ENCODE results near the gene CLIP2.

GRCh38 chr7:74439541-74439940 lies 150.3 kb downstream of the CLIP2 start:
- TF ChIP-seq CTCF (IDR thresholded peaks at IDR 0.05; ENCODE audit: low read depth, low read length) (no peak), MYC (IDR thresholded peaks at IDR 0.05; ENCODE audit: low read depth, low read length) (no peak)

Measured in NB4 (cell line).